Mesendoderm (in vitro differentiated cells): ENCODE results near the gene VEGFB.

Experiments
- DNase-seq: peaks from one replicate; pipeline ENCODE4 v3.0.0; 2013
- H2AK5ac ChIP-seq: 2 replicates; pipeline ENCODE4 v1.6.1; 2013; ENCODE audit warnings: low read length, inconsistent platforms
- H2BK120ac ChIP-seq: 2 replicates; pipeline ENCODE4 v1.6.1; 2013; ENCODE audit warnings: low read depth, mild to moderate bottlenecking, low read length, moderate library complexity, mixed read lengths
- H2BK15ac ChIP-seq: replicated peaks from 2 replicates; pipeline ENCODE4 v1.6.1; 2013; ENCODE audit warnings: low read depth, mild to moderate bottlenecking, moderate library complexity
- H2BK5ac ChIP-seq: 2 replicates; pipeline ENCODE4 v1.6.1; 2013; ENCODE audit warnings: low read length, inconsistent platforms
- H3K18ac ChIP-seq: 2 replicates; pipeline ENCODE4 v1.6.1; 2013; ENCODE audit warnings: mild to moderate bottlenecking, low read length, mixed read lengths
- H3K23ac ChIP-seq: one replicate; pipeline ENCODE4 v1.6.1; 2013; ENCODE audit warnings: low read length
- H3K27ac ChIP-seq: 2 replicates; pipeline ENCODE4 v1.5.1; 2013; ENCODE audit warnings: low read depth, mild to moderate bottlenecking, inconsistent platforms, low read length, moderate library complexity
- H3K27me3 ChIP-seq: 2 replicates; pipeline ENCODE4 v1.6.1; 2013; ENCODE audit warnings: low read length, control low read depth, mild to moderate bottlenecking, inconsistent platforms; ENCODE audit not compliant: insufficient read depth, poor library complexity
- H3K36me3 ChIP-seq: 2 replicates; pipeline ENCODE4 v1.6.1; 2013; ENCODE audit warnings: low read length, inconsistent platforms; ENCODE audit not compliant: control insufficient read depth, insufficient read depth
- H3K4ac ChIP-seq: one replicate; pipeline ENCODE4 v1.6.1; 2013; ENCODE audit warnings: low read depth, mild to moderate bottlenecking, low read length, moderate library complexity
- H3K4me1 ChIP-seq: 2 replicates; pipeline ENCODE4 v1.6.1; 2013; ENCODE audit warnings: low read depth, low read length, inconsistent platforms; ENCODE audit not compliant: control insufficient read depth
- H3K4me2 ChIP-seq: 2 replicates; pipeline ENCODE4 v1.6.1; 2013; ENCODE audit warnings: low read length
- H3K4me3 ChIP-seq: 2 replicates; pipeline ENCODE4 v1.5.1; 2013; ENCODE audit warnings: mild to moderate bottlenecking, low read length
- H3K56ac ChIP-seq: one replicate; pipeline ENCODE4 v1.6.1; 2013; ENCODE audit warnings: low read length
- H3K79me1 ChIP-seq: 2 replicates; pipeline ENCODE4 v1.6.1; 2013; ENCODE audit warnings: low read length, inconsistent platforms
- H3K79me2 ChIP-seq: 2 replicates; pipeline ENCODE4 v1.6.1; 2013; ENCODE audit warnings: mild to moderate bottlenecking, low read length; ENCODE audit not compliant: control insufficient read depth, insufficient read depth
- H3K9ac ChIP-seq: 2 replicates; pipeline ENCODE4 v1.6.1; 2013; ENCODE audit warnings: low read length, inconsistent platforms
- H4K5ac ChIP-seq: one replicate; pipeline ENCODE4 v1.6.1; 2013; ENCODE audit warnings: low read length
- H4K8ac ChIP-seq: one replicate; pipeline ENCODE4 v1.6.1; 2013; ENCODE audit warnings: low read depth, mild to moderate bottlenecking, control low read depth, low read length, moderate library complexity
- WGBS: extraction: QIAGEN DNeasy Blood & Tissue Kit; methylation state at CpG from one replicate; pipeline ENCODE4 v1.1.7; 2013; ENCODE audit warnings: low lambda C conversion rate, missing lambda C conversion rate; ENCODE audit not compliant: insufficient coverage; ENCODE audit errors: extremely low coverage; 5-methylcytosine and 5-hydroxymethylcytosine counted together

VEGFB gene

GRCh38 chr11:64232182-64232966 lies 2.0 kb upstream of the VEGFB start:
- Histone ChIP-seq H3K27me3 (no peaks in the 10 kb centered on the region), H3K4me3 (no peak overlapping the region), H3K36me3 (no peaks in the 10 kb centered on the region), H4K8ac (no peak overlapping the region), H3K4ac (no peak overlapping the region), H3K79me1 (peaks cover 2% of the 10 kb centered on the region), H3K56ac (peak overlapping the region; percentile 34), H2BK5ac (no peak overlapping the region), H3K23ac (no peak overlapping the region), H2BK15ac (no peak overlapping the region), H4K5ac (no peak overlapping the region), H3K9ac (no peak overlapping the region), H2AK5ac (no peak overlapping the region), H3K18ac (no peak overlapping the region), H3K79me2 (no peaks in the 10 kb centered on the region), H3K4me1 (peaks cover 4% of the 10 kb centered on the region), H3K4me2 (no peak overlapping the region), H3K27ac (no peak overlapping the region), H2BK120ac (no peak overlapping the region)
- WGBS, result no CpG with 5 or more reads among the region's 15 CpGs
- DNase-seq, result no peak

- Histone ChIP-seq H4K8ac (no peak overlapping the region), H3K18ac (no peak overlapping the region), H3K4ac (no peak overlapping the region), H3K79me1 (no peaks in the 10 kb centered on the region), H2AK5ac (no peak overlapping the region), H3K4me2 (no peak overlapping the region), H3K9ac (no peak overlapping the region), H3K27me3 (no peaks in the 10 kb centered on the region), H3K36me3 (no peaks in the 10 kb centered on the region), H2BK120ac (no peak overlapping the region), H3K27ac (no peak overlapping the region), H3K4me1 (peaks cover 4% of the 10 kb centered on the region), H3K79me2 (no peaks in the 10 kb centered on the region), H3K56ac (no peak overlapping the region), H3K4me3 (no peak overlapping the region), H2BK15ac (no peak overlapping the region), H2BK5ac (no peak overlapping the region), H3K23ac (no peak overlapping the region), H4K5ac (no peak overlapping the region)
- DNase-seq, result no peak
- no CpG with 5 or more reads among the region's 8 CpGs for WGBS
These were observed 1.4 kb upstream of the VEGFB start for GRCh38 chr11:64232967-64233315.

GRCh38 chr11:64234647-64235379 lies 429 bp downstream of the VEGFB start:
- no peaks in the 10 kb centered on the region for H3K27me3 ChIP-seq
- peak overlapping the region; percentile 74 for H3K4ac ChIP-seq
- H2BK120ac ChIP-seq, result no peak overlapping the region
- peak overlapping the region; percentile 84 for H3K56ac ChIP-seq
- WGBS, result no CpG with 5 or more reads among the region's 80 CpGs
- no peak for DNase-seq
- no peaks in the 10 kb centered on the region for H3K36me3 ChIP-seq
- H4K5ac ChIP-seq, result no peak overlapping the region
- no peak overlapping the region for H3K27ac ChIP-seq
- no peak overlapping the region for H2BK15ac ChIP-seq
- no peaks in the 10 kb centered on the region for H3K79me2 ChIP-seq
- no peak overlapping the region for H3K23ac ChIP-seq
- H4K8ac ChIP-seq, result peak overlapping the region; percentile 28
- H3K18ac ChIP-seq, result peak overlapping the region; percentile 81
- H3K9ac ChIP-seq, result peak overlapping the region; percentile 76
- H3K4me2 ChIP-seq, result peak overlapping the region; percentile 45
- peaks cover 4% of the 10 kb centered on the region for H3K4me1 ChIP-seq
- H2AK5ac ChIP-seq, result no peak overlapping the region
- no peaks in the 10 kb centered on the region for H3K79me1 ChIP-seq
- peak overlapping the region; percentile 17 for H3K4me3 ChIP-seq
- no peak overlapping the region for H2BK5ac ChIP-seq

- H3K4me1 ChIP-seq, result peaks cover 10% of the 10 kb centered on the region
- H3K79me1 ChIP-seq, result no peaks in the 10 kb centered on the region
- no peak overlapping the region for H2BK15ac ChIP-seq
- H3K27ac ChIP-seq, result no peak overlapping the region
- WGBS, result no CpG with 5 or more reads among the region's 12 CpGs
- no peak overlapping the region for H4K8ac ChIP-seq
- peak overlapping the region; percentile 84 for H3K56ac ChIP-seq
- H2BK120ac ChIP-seq, result no peak overlapping the region
- H3K79me2 ChIP-seq, result no peaks in the 10 kb centered on the region
- no peak overlapping the region for H3K23ac ChIP-seq
- H3K4me2 ChIP-seq, result peak overlapping the region; percentile 45
- DNase-seq, result no peak
- H3K4ac ChIP-seq, result no peak overlapping the region
- peak overlapping the region; percentile 76 for H3K9ac ChIP-seq
- no peak overlapping the region for H2AK5ac ChIP-seq
- H4K5ac ChIP-seq, result no peak overlapping the region
- no peak overlapping the region for H3K4me3 ChIP-seq
- H3K27me3 ChIP-seq, result no peaks in the 10 kb centered on the region
- no peak overlapping the region for H2BK5ac ChIP-seq
- no peak overlapping the region for H3K18ac ChIP-seq
- no peaks in the 10 kb centered on the region for H3K36me3 ChIP-seq
These were observed 1.2 kb downstream of the VEGFB start for GRCh38 chr11:64235437-64236161.

- no peak overlapping the region for H2BK15ac ChIP-seq
- no CpG with 5 or more reads among the region's 12 CpGs for WGBS
- H3K27me3 ChIP-seq, result no peaks in the 10 kb centered on the region
- H3K79me1 ChIP-seq, result peaks cover 2% of the 10 kb centered on the region
- DNase-seq, result no peak
- H2BK5ac ChIP-seq, result no peak overlapping the region
- H3K4me3 ChIP-seq, result no peak overlapping the region
- no peak overlapping the region for H4K5ac ChIP-seq
- no peak overlapping the region for H3K18ac ChIP-seq
- H3K36me3 ChIP-seq, result no peaks in the 10 kb centered on the region
- H3K27ac ChIP-seq, result no peak overlapping the region
- H3K4me2 ChIP-seq, result no peak overlapping the region
- no peak overlapping the region for H2BK120ac ChIP-seq
- no peak overlapping the region for H3K4ac ChIP-seq
- no peak overlapping the region for H3K56ac ChIP-seq
- H2AK5ac ChIP-seq, result no peak overlapping the region
- no peak overlapping the region for H3K9ac ChIP-seq
- no peak overlapping the region for H4K8ac ChIP-seq
- H3K23ac ChIP-seq, result no peak overlapping the region
- peaks cover 8% of the 10 kb centered on the region for H3K4me1 ChIP-seq
- peaks cover under 1% of the 10 kb centered on the region for H3K79me2 ChIP-seq
These were observed 3.1 kb downstream of the VEGFB start for GRCh38 chr11:64237484-64237951.
